Psoas muscle (tissue), 8 donors: ENCODE measurements around the gene PDE4C. TPM values are rescaled to one million over a fixed set of nuclear protein-coding genes. Genes with fewer than 3 reads are reported as not detected.
A peak's percentile ranks its signal among the peaks of the same experiment; 100 is the strongest.

Experiments
- ATAC-seq, 4 donors: fragments of 200-7000 bp; cut with Tn5 transposase; one replicate each; pipeline ENCODE4 v1.9.1; 2020; ENCODE audit warnings: moderate library complexity in 3 of 4, mild to moderate bottlenecking in 2 of 4
- DNase-seq, 2 donors: peaks; one replicate each; pipeline ENCODE4 v3.0.0-alpha.2; 2020
- H3K27ac ChIP-seq: fragments of 200-600 bp; one replicate; pipeline ENCODE4 v1.8.0; 2022
- H3K27me3 ChIP-seq, 3 donors: fragments of 200-600 bp in 1 of 3; one replicate each; pipeline versions ENCODE4 v1.6.1 to v1.8.0; 2013 to 2022; ENCODE audit warnings: low read length in 2 of 3, mild to moderate bottlenecking in 2 of 3, moderate library complexity in 1 of 3; ENCODE audit not compliant: insufficient read depth in 3 of 3
- H3K36me3 ChIP-seq, 2 donors: fragments of 200-600 bp in 1 of 2; one replicate each; pipeline versions ENCODE4 v1.6.1 to v1.8.0; 2013 to 2022; ENCODE audit warnings: low read depth in 1 of 2, mild to moderate bottlenecking in 1 of 2, moderate library complexity in 1 of 2; ENCODE audit not compliant: insufficient read depth in 1 of 2
- H3K4me1 ChIP-seq: fragments of 200-600 bp; one replicate; pipeline ENCODE4 v1.8.0; 2022
- H3K4me3 ChIP-seq: fragments of 200-600 bp; one replicate; pipeline ENCODE4 v1.8.0; 2022; ENCODE audit warnings: mild to moderate bottlenecking
- H3K9me3 ChIP-seq: fragments of 200-600 bp; one replicate; pipeline ENCODE4 v1.8.0; 2022
- WGBS, 3 donors: extraction: QIAGEN DNeasy Blood & Tissue Kit; methylation state at CpG; one replicate each; pipeline versions ENCODE4 v1.1.6 to v1.1.7; 2013; 5-methylcytosine and 5-hydroxymethylcytosine counted together
- intact Hi-C, 2 donors: fragments of 100-400 bp; cut with DNase I; formaldehyde crosslinking; loops; one replicate each; pipeline versions ENCODE4 v1.11.0 to v1.14.2; 2022
- polyA plus RNA-seq, 3 donors: library from polyadenylated mRNA; stranded (reverse); fragments of 200-250 nt; gene quantifications; one replicate each; pipeline ENCODE4 v1.2.3, GENCODE V29; 2013
- total RNA-seq, 4 donors: library from RNA; stranded (reverse); fragmentation: NEBNext Ultra II Directional in 2 of 4; extraction: Animal tissue kit (Norgen Biotek cat#: 25700) in 2 of 4; gene quantifications; one replicate each; pipeline versions ENCODE4 v1.2.1 to v1.2.4, GENCODE V29; 2021 to 2023
- TF ChIP-seq, protein P1 (sequence below): fragments of 200-600 bp; IDR thresholded peaks from one replicate; pipeline ENCODE4 v1.8.0; 2022; ENCODE audit warnings: antibody characterized with exemption
- donor health status: healthy with polysubstance abuse.
- donor health status: DM: no; HTN: no; CAD: no; lungs with moderate emphysema.
- donor health status: Bipolar disorder and iron deficiency.
- donor health status: healthy.
- donor health status: DM: yes; HTN: yes; CAD: no.
- donor health status: DM: no; HTN: no; CAD: no.
- donor health status: DM: no; HTN: no; CAD: no.
- donor health status: DM: yes; HTN: yes; CAD: no.

The PDE4C gene
- total and polyA plus RNA-seq, 7 donors = 0.27 to 2.5 (median 0.86) TPM

DNA sequence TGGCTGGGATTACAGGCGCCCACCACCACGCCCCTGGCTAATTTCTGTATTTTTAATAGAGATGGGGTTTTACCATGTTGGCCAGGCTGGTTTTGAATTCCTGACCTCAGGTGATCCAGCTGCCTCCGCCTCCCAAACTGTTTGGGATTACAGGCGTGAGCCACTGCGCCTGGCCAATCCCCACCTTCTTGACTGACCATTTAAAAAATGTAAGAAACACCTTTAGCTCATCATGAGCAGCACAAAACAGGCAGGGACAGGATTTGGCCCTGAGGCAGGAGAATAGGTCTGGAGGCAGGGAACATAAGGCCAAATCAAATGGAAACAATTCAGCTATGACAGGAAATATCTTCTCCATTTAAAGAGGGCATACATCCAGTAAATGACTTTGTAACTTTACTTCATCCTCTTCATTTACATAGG, 34.6 kb downstream of the PDE4C start:
- 76 to 81% (median 78%) methylated on average over 5 of the region's 5 CpGs for WGBS, 3 donors
- peaks cover 0 to 15% of the 10 kb centered on the region in 2 donors for H3K36me3 ChIP-seq
- H3K9me3 ChIP-seq = no peaks in the 10 kb centered on the region
- H3K27ac ChIP-seq = peak overlapping the region; percentile 93
- no peaks in the 10 kb centered on the region for H3K27me3 ChIP-seq
- ATAC-seq (no peak), DNase-seq (no peak)
- peak overlapping the region; percentile 90 for H3K4me3 ChIP-seq
- TF ChIP-seq, protein P1, sequence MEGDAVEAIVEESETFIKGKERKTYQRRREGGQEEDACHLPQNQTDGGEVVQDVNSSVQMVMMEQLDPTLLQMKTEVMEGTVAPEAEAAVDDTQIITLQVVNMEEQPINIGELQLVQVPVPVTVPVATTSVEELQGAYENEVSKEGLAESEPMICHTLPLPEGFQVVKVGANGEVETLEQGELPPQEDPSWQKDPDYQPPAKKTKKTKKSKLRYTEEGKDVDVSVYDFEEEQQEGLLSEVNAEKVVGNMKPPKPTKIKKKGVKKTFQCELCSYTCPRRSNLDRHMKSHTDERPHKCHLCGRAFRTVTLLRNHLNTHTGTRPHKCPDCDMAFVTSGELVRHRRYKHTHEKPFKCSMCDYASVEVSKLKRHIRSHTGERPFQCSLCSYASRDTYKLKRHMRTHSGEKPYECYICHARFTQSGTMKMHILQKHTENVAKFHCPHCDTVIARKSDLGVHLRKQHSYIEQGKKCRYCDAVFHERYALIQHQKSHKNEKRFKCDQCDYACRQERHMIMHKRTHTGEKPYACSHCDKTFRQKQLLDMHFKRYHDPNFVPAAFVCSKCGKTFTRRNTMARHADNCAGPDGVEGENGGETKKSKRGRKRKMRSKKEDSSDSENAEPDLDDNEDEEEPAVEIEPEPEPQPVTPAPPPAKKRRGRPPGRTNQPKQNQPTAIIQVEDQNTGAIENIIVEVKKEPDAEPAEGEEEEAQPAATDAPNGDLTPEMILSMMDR = no peak
- intact Hi-C loops = no loop called here
- peaks cover 11% of the 10 kb centered on the region for H3K4me1 ChIP-seq

DNA sequence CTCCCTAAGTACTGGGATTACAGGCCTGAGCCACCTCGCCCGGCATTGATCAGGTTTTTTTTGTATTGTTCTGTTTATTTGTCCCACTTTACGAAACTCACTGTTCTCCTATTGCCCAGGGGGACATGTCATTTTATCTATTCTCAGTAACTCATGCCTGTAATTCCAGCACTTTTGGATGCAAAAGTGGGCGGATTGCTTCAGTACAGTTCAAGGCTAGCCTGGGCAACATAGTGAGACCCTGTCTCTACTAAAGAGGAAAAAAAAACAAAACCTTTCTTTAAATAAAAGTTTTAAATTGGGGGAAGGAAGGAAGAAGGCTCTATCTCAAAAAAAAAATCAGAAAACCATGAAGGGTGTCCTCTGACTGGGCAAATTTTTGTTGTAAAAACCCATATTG, 36.0 kb downstream of the PDE4C start:
- ATAC-seq (no peak), DNase-seq (no peak)
- 73 to 86% (median 77%) methylated on average over 4 of the region's 4 CpGs for WGBS, 3 donors
- no peak overlapping the region for H3K27ac ChIP-seq
- H3K4me3 ChIP-seq = no peak overlapping the region
- H3K4me1 ChIP-seq = peaks cover 11% of the 10 kb centered on the region
- TF ChIP-seq, protein P1 = no peak
- intact Hi-C loops = no loop called here
- peaks cover 0 to 4% of the 10 kb centered on the region in 2 donors for H3K36me3 ChIP-seq
- no peaks in the 10 kb centered on the region for H3K9me3 ChIP-seq
- no peaks in the 10 kb centered on the region for H3K27me3 ChIP-seq

DNA sequence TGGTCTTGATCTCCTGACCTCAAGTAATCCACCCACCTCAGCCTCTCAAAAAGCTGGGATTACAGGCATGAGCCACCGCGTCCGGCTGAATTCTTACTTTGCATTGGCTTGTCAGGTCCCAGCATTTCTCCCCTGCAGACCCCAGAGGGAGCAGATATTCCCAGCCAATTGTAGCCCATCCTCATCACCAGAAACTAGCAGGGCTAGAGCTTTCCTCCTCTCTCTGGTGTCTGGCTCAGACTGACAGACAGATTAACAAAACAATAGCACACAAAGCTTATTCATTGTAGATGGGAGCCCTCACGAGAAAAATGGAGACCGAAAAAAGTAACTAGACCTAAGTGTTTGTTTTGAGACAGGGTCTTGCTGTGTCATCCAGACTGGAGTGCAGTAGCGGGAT, 40.7 kb downstream of the PDE4C start:
- no peak for DNase-seq
- no peak for ATAC-seq
- intact Hi-C loops = no loop called here
- 40 to 51% (median 50%) methylated on average over 6 of the region's 6 CpGs for WGBS, 3 donors
- Histone ChIP-seq H3K36me3 (no peaks in the 10 kb centered on the region), H3K9me3 (no peaks in the 10 kb centered on the region), H3K4me3 (no peak overlapping the region), H3K4me1 (no peaks in the 10 kb centered on the region), H3K27me3 (no peaks in the 10 kb centered on the region), H3K27ac (no peak overlapping the region)
- TF ChIP-seq, protein P1 = no peak

DNA sequence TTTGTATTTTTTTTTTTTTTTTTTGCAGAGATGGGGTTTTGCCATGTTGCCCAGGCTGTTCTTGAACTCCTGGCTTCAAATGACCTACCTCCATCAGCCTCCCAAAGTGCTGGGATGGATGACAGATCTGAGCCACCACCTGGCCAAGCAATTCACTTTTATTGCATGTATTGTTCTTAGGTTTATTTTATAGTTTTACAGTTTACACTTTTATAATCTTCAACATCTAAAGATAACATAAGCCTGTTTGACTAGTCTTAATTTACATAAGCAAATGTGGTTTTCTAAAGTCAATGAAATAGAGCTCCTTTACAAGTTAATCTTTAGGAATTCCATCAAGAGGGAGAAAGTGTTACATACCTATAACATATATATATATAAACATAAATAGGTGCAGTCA, 42.7 kb downstream of the PDE4C start:
- intact Hi-C loops = no loop called here
- Histone ChIP-seq H3K27ac (no peak overlapping the region), H3K4me3 (no peak overlapping the region), H3K27me3 (no peaks in the 10 kb centered on the region), H3K36me3 (no peaks in the 10 kb centered on the region), H3K9me3 (no peaks in the 10 kb centered on the region), H3K4me1 (no peaks in the 10 kb centered on the region)
- ATAC-seq (no peak), DNase-seq (no peak)
- TF ChIP-seq, protein P1 = no peak

- 85 to 92% (median 90%) methylated on average over 5 of the region's 5 CpGs for WGBS, 3 donors
- Histone ChIP-seq H3K4me1 (no peaks in the 10 kb centered on the region), H3K27me3 (peaks cover 0 to 2% (median 0%) of the 10 kb centered on the region in 3 donors), H3K36me3 (no peaks in the 10 kb centered on the region), H3K4me3 (no peak overlapping the region), H3K27ac (no peak overlapping the region), H3K9me3 (no peaks in the 10 kb centered on the region)
- TF ChIP-seq, protein P1 = no peak
- intact Hi-C loops = no loop called here
- DNase-seq = no peak
- ATAC-seq = no peak
Measured at GRCh38 chr19:18179957-18180356, 46.3 kb downstream of the PDE4C start.
